ENCODE measurements around the gene BRDT. TPM values are rescaled to one million over a fixed set of nuclear protein-coding genes. Genes with fewer than 3 reads are reported as not detected.
"Not testable (repeated sequence)": the region's sequence is repeated elsewhere in the genome, so short reads cannot be mapped to it uniquely, and the experiment has no call there.

Gene BRDT
- total and polyA plus RNA-seq, 5 donors from 2014 or later = not detected

GRCh38 chr1:91993256-91993655 lies 44.1 kb downstream of the BRDT start:
- H3K27ac ChIP-seq (ENCODE audit: insufficient read depth, low read length, poor library complexity, severe bottlenecking) = no peak overlapping the region
- Mint-ChIP-seq H3K27ac (no peak overlapping the region), H3K4me1 (no peaks in the 10 kb centered on the region), H3K9me3 (peaks cover 0 to 3% (median 0%) of the 10 kb centered on the region in 7 donors), H3K36me3 (no peaks in the 10 kb centered on the region), H3K27me3 (peaks cover 5% of the 10 kb centered on the region), H3K4me3 (no peak overlapping the region)
- H3K27me3 ChIP-seq (ENCODE audit: control insufficient read depth, insufficient read depth, low read length) = no peaks in the 10 kb centered on the region
- DNase-seq (no peak), ATAC-seq (ENCODE audit: low read depth in 2 of 2) (no peak)
- no peaks in the 10 kb centered on the region for H3K36me3 ChIP-seq (ENCODE audit: control insufficient read depth, insufficient read depth, low read length)
- H3K9me3 ChIP-seq (ENCODE audit: control insufficient read depth in 2 of 2, low read length in 2 of 2) = no peaks in the 10 kb centered on the region
- no peaks in the 10 kb centered on the region for H3K4me1 ChIP-seq (ENCODE audit: control insufficient read depth, insufficient read depth, low read length, poor library complexity, severe bottlenecking)
- no peak overlapping the region for H3K4me3 ChIP-seq (ENCODE audit: low read depth, low read length)

DNA sequence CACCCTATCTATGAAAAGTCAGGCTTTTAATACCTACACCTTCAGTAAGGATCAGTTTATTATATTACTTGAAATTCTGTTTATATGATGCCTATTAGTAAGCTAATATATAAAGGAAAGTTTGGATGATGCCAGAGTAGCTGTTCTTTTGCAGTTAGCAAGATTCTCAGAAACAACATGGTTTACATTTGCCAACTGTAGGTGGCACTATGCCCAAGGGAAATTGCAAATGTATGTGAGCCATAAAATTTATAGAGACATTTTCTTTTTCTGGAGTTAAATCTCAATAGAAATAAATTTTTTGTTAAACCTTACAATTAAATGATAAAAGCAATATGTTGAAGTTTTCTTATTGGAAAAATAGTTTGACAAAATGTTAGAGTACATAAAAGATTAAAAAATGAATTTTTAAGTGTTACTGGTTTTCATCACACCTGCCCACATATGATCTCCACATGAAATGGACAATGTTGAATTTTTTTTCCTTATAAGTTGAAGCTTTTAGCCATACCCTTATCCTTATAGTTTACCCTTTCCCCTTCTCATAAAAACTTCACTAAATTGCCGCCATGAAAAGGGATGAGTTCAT lies 48.5 kb downstream of the BRDT start:
- ATAC-seq (ENCODE audit: low read depth in 2 of 2) = no peak
- H3K4me1 Mint-ChIP-seq = no peaks in the 10 kb centered on the region

GRCh38 chr1:92004129-92004528 lies 54.9 kb downstream of the BRDT start:
- H3K9me3 Mint-ChIP-seq = peaks cover 0 to 3% (median 0%) of the 10 kb centered on the region in 7 donors
- Histone ChIP-seq H3K27me3 (ENCODE audit: control insufficient read depth, insufficient read depth, low read length) (no peaks in the 10 kb centered on the region), H3K27ac (ENCODE audit: insufficient read depth, low read length, poor library complexity, severe bottlenecking) (no peak overlapping the region), H3K36me3 (ENCODE audit: control insufficient read depth, insufficient read depth, low read length) (no peaks in the 10 kb centered on the region), H3K9me3 (ENCODE audit: control insufficient read depth in 2 of 2, low read length in 2 of 2) (no peaks in the 10 kb centered on the region), H3K4me1 (ENCODE audit: control insufficient read depth, insufficient read depth, low read length, poor library complexity, severe bottlenecking) (no peaks in the 10 kb centered on the region), H3K4me3 (ENCODE audit: low read depth, low read length) (no peak overlapping the region)
- DNase-seq = no peak
- no peaks in the 10 kb centered on the region for H3K36me3 Mint-ChIP-seq
- no peak overlapping the region for H3K27ac Mint-ChIP-seq
- no peak overlapping the region for H3K4me3 Mint-ChIP-seq
- peaks cover 17% of the 10 kb centered on the region for H3K27me3 Mint-ChIP-seq
- no peaks in the 10 kb centered on the region for H3K4me1 Mint-ChIP-seq
- ATAC-seq (ENCODE audit: low read depth in 2 of 2) = no peak

More for the DNA sequence above, 48.5 kb downstream of the BRDT start:
- Mint-ChIP-seq H3K36me3 (no peaks in the 10 kb centered on the region), H3K27me3 (peaks cover 11% of the 10 kb centered on the region), H3K4me3 (no peak overlapping the region), H3K27ac (no peak overlapping the region), H3K9me3 (peaks cover 0 to 3% (median 0%) of the 10 kb centered on the region in 7 donors)
- H3K4me1 ChIP-seq (ENCODE audit: control insufficient read depth, insufficient read depth, low read length, poor library complexity, severe bottlenecking) = no peaks in the 10 kb centered on the region
- peak; percentile 15 to 65 (median 43) for DNase-seq
- H3K4me3 ChIP-seq (ENCODE audit: low read depth, low read length) = no peak overlapping the region
- no peaks in the 10 kb centered on the region for H3K27me3 ChIP-seq (ENCODE audit: control insufficient read depth, insufficient read depth, low read length)
- H3K27ac ChIP-seq (ENCODE audit: insufficient read depth, low read length, poor library complexity, severe bottlenecking) = no peak overlapping the region
- no peaks in the 10 kb centered on the region for H3K36me3 ChIP-seq (ENCODE audit: control insufficient read depth, insufficient read depth, low read length)
- H3K9me3 ChIP-seq (ENCODE audit: control insufficient read depth in 2 of 2, low read length in 2 of 2) = no peaks in the 10 kb centered on the region

DNA sequence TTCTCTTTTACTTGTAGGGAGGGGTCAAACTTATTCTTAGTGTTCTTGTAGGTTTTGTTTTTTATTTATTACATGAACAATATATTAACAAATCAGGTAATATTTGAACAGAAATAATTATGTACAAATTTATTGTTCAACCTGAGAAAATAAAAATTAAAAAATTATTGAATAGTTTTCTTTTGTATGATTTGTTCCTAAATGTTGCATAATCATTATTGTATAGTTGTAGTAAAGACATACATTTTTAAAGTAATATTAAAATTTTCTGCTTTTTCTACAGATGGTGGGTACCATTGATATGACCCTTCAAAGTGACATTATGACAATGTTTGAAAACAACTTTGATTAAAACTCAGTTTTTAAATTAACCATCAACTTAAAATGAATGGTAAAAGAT lies 64.7 kb downstream of the BRDT start:
- no peak overlapping the region for H3K27ac ChIP-seq (ENCODE audit: insufficient read depth, low read length, poor library complexity, severe bottlenecking)
- H3K36me3 ChIP-seq (ENCODE audit: control insufficient read depth, insufficient read depth, low read length) = no peaks in the 10 kb centered on the region
- peaks cover 0 to 5% (median 2%) of the 10 kb centered on the region in 4 donors for H3K4me1 Mint-ChIP-seq
- H3K27ac Mint-ChIP-seq = no peak overlapping the region
- peaks cover 8% of the 10 kb centered on the region for H3K27me3 ChIP-seq (ENCODE audit: control insufficient read depth, insufficient read depth, low read length)
- H3K36me3 Mint-ChIP-seq = no peaks in the 10 kb centered on the region
- H3K9me3 Mint-ChIP-seq = peaks cover 0 to 2% (median 0%) of the 10 kb centered on the region in 7 donors
- DNase-seq (no peak), ATAC-seq (ENCODE audit: low read depth in 2 of 2) (no peak)
- H3K4me3 ChIP-seq (ENCODE audit: low read depth, low read length) = no peak overlapping the region
- no peaks in the 10 kb centered on the region for H3K9me3 ChIP-seq (ENCODE audit: control insufficient read depth in 2 of 2, low read length in 2 of 2)
- H3K27me3 Mint-ChIP-seq = peaks cover 18% of the 10 kb centered on the region
- H3K4me1 ChIP-seq (ENCODE audit: control insufficient read depth, insufficient read depth, low read length, poor library complexity, severe bottlenecking) = no peaks in the 10 kb centered on the region
- H3K4me3 Mint-ChIP-seq = no peak overlapping the region

- Histone ChIP-seq H3K36me3 (ENCODE audit: control insufficient read depth, insufficient read depth, low read length) (no peaks in the 10 kb centered on the region), H3K27me3 (ENCODE audit: control insufficient read depth, insufficient read depth, low read length) (peaks cover 9% of the 10 kb centered on the region), H3K27ac (ENCODE audit: insufficient read depth, low read length, poor library complexity, severe bottlenecking) (no peak overlapping the region), H3K4me3 (ENCODE audit: low read depth, low read length) (no peak overlapping the region), H3K4me1 (ENCODE audit: control insufficient read depth, insufficient read depth, low read length, poor library complexity, severe bottlenecking) (no peaks in the 10 kb centered on the region), H3K9me3 (ENCODE audit: control insufficient read depth in 2 of 2, low read length in 2 of 2) (no peaks in the 10 kb centered on the region)
- Mint-ChIP-seq H3K27me3 (peaks cover 30% of the 10 kb centered on the region), H3K4me3 (no peak overlapping the region), H3K27ac (peak overlapping the region in 1 of 3 donors; percentile 1), H3K4me1 (peaks cover 0 to 5% (median 2%) of the 10 kb centered on the region in 4 donors), H3K9me3 (peaks cover 0 to 2% (median 0%) of the 10 kb centered on the region in 7 donors), H3K36me3 (no peaks in the 10 kb centered on the region)
- no peak for DNase-seq
- no peak for ATAC-seq (ENCODE audit: low read depth in 2 of 2)
These were observed 67.6 kb downstream of the BRDT start for GRCh38 chr1:92016720-92017316.

GRCh38 chr1:92017656-92018055 lies 68.5 kb downstream of the BRDT start:
- H3K27ac Mint-ChIP-seq = no peak overlapping the region

GRCh38 chr1:92026042-92026441 lies 76.8 kb downstream of the BRDT start:
- H3K27ac ChIP-seq (ENCODE audit: insufficient read depth, low read length, poor library complexity, severe bottlenecking); H3K36me3 Mint-ChIP-seq; H3K9me3 Mint-ChIP-seq; H3K36me3 ChIP-seq (ENCODE audit: control insufficient read depth, insufficient read depth, low read length); H3K9me3 ChIP-seq (ENCODE audit: control insufficient read depth in 2 of 2, low read length in 2 of 2); H3K27ac Mint-ChIP-seq; H3K4me3 ChIP-seq (ENCODE audit: low read depth, low read length); DNase-seq; H3K4me1 ChIP-seq (ENCODE audit: control insufficient read depth, insufficient read depth, low read length, poor library complexity, severe bottlenecking); H3K4me3 Mint-ChIP-seq; ATAC-seq (ENCODE audit: low read depth in 2 of 2): not testable (repeated sequence)
- Mint-ChIP-seq H3K4me1 (peaks cover 4 to 11% (median 8%) of the 10 kb centered on the region in 4 donors), H3K27me3 (peaks cover 47% of the 10 kb centered on the region)
- H3K27me3 ChIP-seq (ENCODE audit: control insufficient read depth, insufficient read depth, low read length) = peaks cover 16% of the 10 kb centered on the region

More at GRCh38 chr1:92017656-92018055, 68.5 kb downstream of the BRDT start:
- Histone ChIP-seq H3K27me3 (ENCODE audit: control insufficient read depth, insufficient read depth, low read length) (peaks cover 6% of the 10 kb centered on the region), H3K36me3 (ENCODE audit: control insufficient read depth, insufficient read depth, low read length) (no peaks in the 10 kb centered on the region), H3K27ac (ENCODE audit: insufficient read depth, low read length, poor library complexity, severe bottlenecking) (no peak overlapping the region), H3K9me3 (ENCODE audit: control insufficient read depth in 2 of 2, low read length in 2 of 2) (no peaks in the 10 kb centered on the region), H3K4me3 (ENCODE audit: low read depth, low read length) (no peak overlapping the region), H3K4me1 (ENCODE audit: control insufficient read depth, insufficient read depth, low read length, poor library complexity, severe bottlenecking) (no peaks in the 10 kb centered on the region)
- peaks cover 0 to 3% (median 0%) of the 10 kb centered on the region in 7 donors for H3K9me3 Mint-ChIP-seq
- H3K27me3 Mint-ChIP-seq = peaks cover 23% of the 10 kb centered on the region
- no peak overlapping the region for H3K4me3 Mint-ChIP-seq
- ATAC-seq (ENCODE audit: low read depth in 2 of 2) = no peak
- no peaks in the 10 kb centered on the region for H3K36me3 Mint-ChIP-seq
- peaks cover 0 to 5% (median 2%) of the 10 kb centered on the region in 4 donors for H3K4me1 Mint-ChIP-seq
- DNase-seq = no peak

DNA sequence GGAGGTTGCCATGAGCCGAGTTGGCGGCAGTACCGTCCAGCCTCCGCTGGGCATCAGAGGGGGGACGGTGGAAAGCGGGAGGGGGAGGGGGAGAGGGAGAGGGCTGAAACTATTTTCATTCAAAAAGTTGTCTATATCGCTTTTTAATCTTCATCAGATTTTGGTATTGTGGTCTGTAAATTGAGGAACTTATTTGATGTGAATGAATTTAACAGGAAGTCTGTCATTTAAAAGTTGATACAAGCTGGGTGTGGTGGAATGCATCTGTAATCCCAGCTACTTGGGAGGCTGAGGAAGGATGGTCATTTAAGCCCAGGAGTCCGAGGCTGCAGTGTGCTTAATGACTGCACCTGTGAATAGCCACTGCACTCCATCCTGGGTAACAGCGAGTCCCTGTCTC lies 77.6 kb downstream of the BRDT start:
- H3K4me1 Mint-ChIP-seq = peaks cover 4 to 11% (median 8%) of the 10 kb centered on the region in 4 donors
- H3K27ac Mint-ChIP-seq = no peak overlapping the region
- ATAC-seq (ENCODE audit: low read depth in 2 of 2) = no peak

More for the DNA sequence above, 77.6 kb downstream of the BRDT start:
- no peak overlapping the region for H3K4me3 Mint-ChIP-seq
- Histone ChIP-seq H3K4me1 (ENCODE audit: control insufficient read depth, insufficient read depth, low read length, poor library complexity, severe bottlenecking) (no peaks in the 10 kb centered on the region), H3K4me3 (ENCODE audit: low read depth, low read length) (no peak overlapping the region), H3K36me3 (ENCODE audit: control insufficient read depth, insufficient read depth, low read length) (no peaks in the 10 kb centered on the region), H3K27ac (ENCODE audit: insufficient read depth, low read length, poor library complexity, severe bottlenecking) (no peak overlapping the region), H3K9me3 (ENCODE audit: control insufficient read depth in 2 of 2, low read length in 2 of 2) (peaks cover 0 to 1% of the 10 kb centered on the region in 2 experiments), H3K27me3 (ENCODE audit: control insufficient read depth, insufficient read depth, low read length) (peaks cover 23% of the 10 kb centered on the region)
- H3K27me3 Mint-ChIP-seq = peaks cover 48% of the 10 kb centered on the region
- peaks cover 0 to 7% (median 3%) of the 10 kb centered on the region in 7 donors for H3K9me3 Mint-ChIP-seq
- no peaks in the 10 kb centered on the region for H3K36me3 Mint-ChIP-seq
- DNase-seq = no peak

All from CD4-positive, CD25-positive, alpha-beta regulatory T cell (primary cell).